ENCODE results near the gene FMN2. TPM values are rescaled to one million over a fixed set of nuclear protein-coding genes. Genes with fewer than 3 reads are reported as not detected.

The FMN2 gene
- total RNA-seq, 3 donors from 2014 or later = 0.80 to 4.2 (median 3.3) TPM

DNA sequence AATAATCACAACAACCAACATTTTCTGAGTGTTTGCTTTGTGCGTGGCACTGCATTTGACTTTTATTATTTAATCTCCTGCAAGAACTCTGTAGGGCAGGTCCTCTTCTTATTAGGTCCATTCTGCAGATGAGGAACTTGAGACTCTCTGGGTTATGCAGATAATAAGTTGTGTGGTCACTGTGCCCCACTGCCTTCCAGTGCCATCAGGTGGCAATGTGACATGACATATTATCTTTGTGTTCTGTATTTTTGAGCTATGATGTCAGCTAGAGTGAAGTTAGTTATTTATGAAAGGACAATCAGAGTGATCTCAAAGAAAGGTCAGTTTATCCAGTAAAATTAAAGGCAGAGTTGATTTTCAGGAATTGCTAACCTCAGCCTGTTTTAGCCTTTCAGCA is 196.0 kb downstream of the FMN2 start:
- no peaks in the 10 kb centered on the region for H3K27me3 ChIP-seq
- H3K9me3 ChIP-seq = peaks cover 0 to 5% of the 10 kb centered on the region in 2 donors
- H3K4me3 ChIP-seq = no peak overlapping the region
- intact Hi-C loops (cut with DNase I; ENCODE audit: low total_unique reads) = no loop called here
- peaks cover 4% of the 10 kb centered on the region for H3K36me3 ChIP-seq
- no peak for DNase-seq (ENCODE audit: low spot score in 2 of 2)
- TF ChIP-seq CTCF (IDR thresholded peaks at IDR 0.05) = no peak
- no peak overlapping the region for H3K27ac ChIP-seq
- H3K4me1 ChIP-seq = no peaks in the 10 kb centered on the region

DNA sequence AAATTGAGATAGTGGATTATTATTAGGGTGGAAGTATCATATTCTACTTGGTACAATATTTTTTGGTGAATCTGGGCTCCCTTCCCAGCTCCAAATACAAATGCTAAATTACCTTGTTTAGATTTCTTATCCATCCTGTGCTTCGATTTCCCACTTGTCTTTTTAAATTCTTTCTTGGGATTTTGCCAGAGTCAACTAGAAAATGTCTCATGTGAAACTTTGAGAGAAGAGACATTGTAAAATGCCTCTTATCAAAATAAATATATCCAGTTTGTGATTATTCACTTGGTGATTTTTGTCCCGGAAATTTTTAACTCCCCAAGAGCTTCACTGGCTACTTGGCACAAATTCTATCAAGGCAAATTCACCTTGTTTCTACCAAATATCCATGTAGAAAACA is 202.0 kb downstream of the FMN2 start:
- Histone ChIP-seq H3K36me3 (peaks cover 4% of the 10 kb centered on the region), H3K9me3 (no peaks in the 10 kb centered on the region), H3K4me3 (no peak overlapping the region), H3K27ac (no peak overlapping the region), H3K4me1 (no peaks in the 10 kb centered on the region), H3K27me3 (no peaks in the 10 kb centered on the region)
- TF ChIP-seq POLR2AphosphoS5 (IDR thresholded peaks at IDR 0.05) = no peak
- no peak for TF ChIP-seq POLR2A (IDR thresholded peaks at IDR 0.05)
- TF ChIP-seq CTCF (IDR thresholded peaks at IDR 0.05) = no peak
- DNase-seq (ENCODE audit: low spot score in 2 of 2) = no peak
- intact Hi-C loops (cut with DNase I; ENCODE audit: low total_unique reads) = no loop called here

GRCh38 chr1:240294566-240294965 is 202.9 kb downstream of the FMN2 start:
- Histone ChIP-seq H3K9me3 (no peaks in the 10 kb centered on the region), H3K27ac (no peak overlapping the region), H3K4me3 (no peak overlapping the region), H3K4me1 (no peaks in the 10 kb centered on the region), H3K27me3 (no peaks in the 10 kb centered on the region), H3K36me3 (peaks cover 4% of the 10 kb centered on the region)
- intact Hi-C loops (cut with DNase I; ENCODE audit: low total_unique reads) = no loop called here
- TF ChIP-seq POLR2A (IDR thresholded peaks at IDR 0.05) = no peak
- TF ChIP-seq POLR2AphosphoS5 (IDR thresholded peaks at IDR 0.05) = no peak
- no peak for DNase-seq (ENCODE audit: low spot score in 2 of 2)

GRCh38 chr1:240295811-240296210 is 204.1 kb downstream of the FMN2 start:
- Histone ChIP-seq H3K4me3 (no peak overlapping the region), H3K9me3 (no peaks in the 10 kb centered on the region), H3K4me1 (no peaks in the 10 kb centered on the region), H3K27ac (no peak overlapping the region), H3K27me3 (no peaks in the 10 kb centered on the region), H3K36me3 (peaks cover 4% of the 10 kb centered on the region)
- intact Hi-C loops (cut with DNase I; ENCODE audit: low total_unique reads) = no loop called here
- TF ChIP-seq POLR2AphosphoS5 (IDR thresholded peaks at IDR 0.05) (no peak), POLR2A (IDR thresholded peaks at IDR 0.05) (no peak), CTCF (IDR thresholded peaks at IDR 0.05) (no peak)
- DNase-seq (ENCODE audit: low spot score in 2 of 2) = no peak

- DNase-seq (ENCODE audit: low spot score in 2 of 2) = no peak
- TF ChIP-seq POLR2A (IDR thresholded peaks at IDR 0.05) = no peak
- no peak for TF ChIP-seq POLR2AphosphoS5 (IDR thresholded peaks at IDR 0.05)
- no peak for TF ChIP-seq CTCF (IDR thresholded peaks at IDR 0.05)
- H3K9me3 ChIP-seq = peaks cover 0 to 4% of the 10 kb centered on the region in 2 donors
- no peaks in the 10 kb centered on the region for H3K36me3 ChIP-seq
- no peaks in the 10 kb centered on the region for H3K27me3 ChIP-seq
- intact Hi-C loops (cut with DNase I; ENCODE audit: low total_unique reads) = no loop called here
- H3K4me3 ChIP-seq = no peak overlapping the region
- no peaks in the 10 kb centered on the region for H3K4me1 ChIP-seq
- H3K27ac ChIP-seq = no peak overlapping the region
Measured at GRCh38 chr1:240304466-240304865, 212.8 kb downstream of the FMN2 start.

DNA sequence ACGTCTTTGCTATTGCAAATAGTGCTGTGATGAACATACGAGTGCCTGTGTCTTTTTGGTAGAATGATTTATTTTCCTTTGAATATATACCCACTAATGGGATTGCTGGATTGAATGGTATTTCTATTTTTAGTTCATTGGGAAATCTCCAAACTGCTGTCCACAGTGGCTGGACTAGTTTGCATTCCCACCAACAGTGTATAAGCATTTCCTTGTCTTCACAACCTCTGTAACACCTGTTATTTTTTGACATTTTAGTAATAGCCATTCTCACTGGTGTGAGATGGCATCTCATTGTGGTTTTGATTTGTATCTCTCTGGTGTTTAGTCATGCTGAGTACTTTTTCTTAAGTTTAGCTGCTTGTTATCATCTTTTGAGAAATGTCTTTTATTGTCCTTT is 215.0 kb downstream of the FMN2 start:
- intact Hi-C loops (cut with DNase I; ENCODE audit: low total_unique reads) = no loop called here
- Histone ChIP-seq H3K27ac (no peak overlapping the region), H3K4me1 (no peaks in the 10 kb centered on the region), H3K36me3 (no peaks in the 10 kb centered on the region), H3K4me3 (no peak overlapping the region), H3K27me3 (no peaks in the 10 kb centered on the region), H3K9me3 (peaks cover 0 to 4% of the 10 kb centered on the region in 2 donors)
- DNase-seq (ENCODE audit: low spot score in 2 of 2) = no peak
- TF ChIP-seq POLR2AphosphoS5 (IDR thresholded peaks at IDR 0.05) (no peak), POLR2A (IDR thresholded peaks at IDR 0.05) (no peak), CTCF (IDR thresholded peaks at IDR 0.05) (no peak)
